OCI-LY7 (cell line): Measurements from ENCODE around the gene BCL7A.

ENCODE experiments used
- EZH2phosphoT487 ChIP-seq: fragments of 200-600 bp; sonication (generic); IDR thresholded peaks from 2 replicates; pipeline ENCODE4 v1.6.1; 2018; ENCODE audit warnings: low read depth, borderline replicate concordance, mild to moderate bottlenecking, mixed run types, antibody characterized with exemption, low read length, moderate library complexity, mixed read lengths
- TF ChIP-seq, protein P1 (sequence below): fragments of 200-600 bp; sonication (generic); conservative IDR thresholded peaks from 2 replicates; pipeline ENCODE4 v1.5.1; 2014; ENCODE audit warnings: mild to moderate bottlenecking, antibody characterized with exemption, low read length, moderate library complexity, mixed read lengths

- TF ChIP-seq, protein P1, sequence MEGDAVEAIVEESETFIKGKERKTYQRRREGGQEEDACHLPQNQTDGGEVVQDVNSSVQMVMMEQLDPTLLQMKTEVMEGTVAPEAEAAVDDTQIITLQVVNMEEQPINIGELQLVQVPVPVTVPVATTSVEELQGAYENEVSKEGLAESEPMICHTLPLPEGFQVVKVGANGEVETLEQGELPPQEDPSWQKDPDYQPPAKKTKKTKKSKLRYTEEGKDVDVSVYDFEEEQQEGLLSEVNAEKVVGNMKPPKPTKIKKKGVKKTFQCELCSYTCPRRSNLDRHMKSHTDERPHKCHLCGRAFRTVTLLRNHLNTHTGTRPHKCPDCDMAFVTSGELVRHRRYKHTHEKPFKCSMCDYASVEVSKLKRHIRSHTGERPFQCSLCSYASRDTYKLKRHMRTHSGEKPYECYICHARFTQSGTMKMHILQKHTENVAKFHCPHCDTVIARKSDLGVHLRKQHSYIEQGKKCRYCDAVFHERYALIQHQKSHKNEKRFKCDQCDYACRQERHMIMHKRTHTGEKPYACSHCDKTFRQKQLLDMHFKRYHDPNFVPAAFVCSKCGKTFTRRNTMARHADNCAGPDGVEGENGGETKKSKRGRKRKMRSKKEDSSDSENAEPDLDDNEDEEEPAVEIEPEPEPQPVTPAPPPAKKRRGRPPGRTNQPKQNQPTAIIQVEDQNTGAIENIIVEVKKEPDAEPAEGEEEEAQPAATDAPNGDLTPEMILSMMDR, result no peak
- no peak for TF ChIP-seq EZH2phosphoT487
These were observed 37.0 kb downstream of the BCL7A start for GRCh38 chr12:122058549-122059149.
